NCI-H128 (cell line): Measurements from ENCODE around the gene EDDM13.
A peak's percentile ranks its signal among the peaks of the same experiment; 100 is the strongest.
"Not testable (repeated sequence)": the region's sequence is repeated elsewhere in the genome, so short reads cannot be mapped to it uniquely, and the experiment has no call there.

Experiments used
- DNase-seq: peaks from one replicate; lab custom pipeline; 2025; ENCODE audit not compliant: unreplicated experiment; lab: John Stamatoyannopoulos, UW

The EDDM13 gene

DNA sequence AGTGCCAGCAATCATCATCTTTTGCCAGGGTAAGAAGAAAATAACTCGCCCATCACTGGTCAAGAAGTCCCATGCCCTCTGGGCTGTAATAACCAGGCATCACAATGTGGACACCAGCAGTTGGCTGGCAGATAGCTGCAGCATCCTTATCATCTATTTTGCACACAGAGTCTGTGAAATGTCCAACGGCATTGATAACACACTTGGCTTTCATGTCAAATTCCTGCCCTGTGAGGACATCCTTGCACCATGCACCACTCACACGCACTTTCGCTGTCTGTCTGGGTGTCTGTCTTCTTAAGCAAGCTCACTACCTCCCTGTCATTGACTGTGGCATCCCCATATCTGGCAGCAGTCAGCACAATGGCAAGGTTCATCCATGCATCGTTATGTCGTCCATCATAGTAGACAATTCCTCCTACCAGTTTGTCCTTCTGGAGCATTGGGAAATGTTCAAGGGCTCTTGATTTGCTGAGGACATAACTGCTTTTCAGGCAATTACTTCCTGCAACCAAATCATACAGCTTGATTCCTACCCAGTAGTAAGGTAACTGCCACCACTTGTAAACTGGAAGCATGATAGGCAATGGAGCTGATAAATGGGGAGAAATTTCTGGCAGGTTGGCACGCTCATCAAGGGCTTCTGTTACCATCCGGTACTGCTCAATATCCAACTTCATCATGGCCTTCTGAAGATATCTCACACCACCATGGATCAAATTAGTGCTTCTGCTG lies 48.9 kb downstream of the EDDM13 start:
- no peak for DNase-seq

DNA sequence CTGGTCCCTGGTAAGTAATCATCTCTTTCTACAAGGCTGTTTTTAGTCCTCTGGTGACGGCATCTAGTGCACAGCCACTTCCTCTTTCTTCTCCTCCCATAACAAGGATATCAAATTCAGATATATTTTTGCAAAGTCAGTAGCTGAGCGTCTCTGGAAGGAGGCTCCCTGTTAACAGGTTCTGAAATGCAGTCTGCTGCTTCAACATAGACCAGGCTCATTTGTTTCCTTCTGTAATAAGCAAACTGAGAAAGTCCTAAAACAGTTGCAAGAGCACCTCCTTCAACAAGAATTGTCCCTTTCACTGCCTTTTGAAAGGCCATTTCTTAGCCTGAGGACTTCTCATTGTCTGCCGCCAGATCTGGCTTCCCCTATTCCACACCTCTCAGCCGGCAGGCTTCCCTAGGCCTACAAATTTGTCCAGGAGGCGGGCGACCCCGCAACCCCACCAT lies 49.5 kb downstream of the EDDM13 start:
- no peak for DNase-seq

DNA sequence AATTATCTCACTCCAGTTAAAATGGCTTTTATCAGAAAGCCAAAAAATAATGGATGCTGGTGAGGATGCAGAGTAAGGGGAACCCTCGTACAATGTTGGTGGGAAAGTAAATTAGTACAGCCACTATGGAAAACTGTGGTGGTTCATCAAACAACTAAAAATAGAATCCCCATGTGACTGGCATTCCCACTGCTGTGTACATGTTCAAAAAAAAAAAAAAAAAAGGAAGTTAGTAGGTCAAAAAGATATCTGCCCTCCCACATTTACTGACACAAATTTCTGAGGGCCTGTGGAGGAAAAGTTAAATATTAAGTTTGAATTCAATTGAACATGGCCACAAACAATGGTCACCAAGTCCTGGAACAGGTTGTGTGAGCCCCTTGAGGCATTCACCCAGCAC lies 51.9 kb downstream of the EDDM13 start:
- no peak for DNase-seq

DNA sequence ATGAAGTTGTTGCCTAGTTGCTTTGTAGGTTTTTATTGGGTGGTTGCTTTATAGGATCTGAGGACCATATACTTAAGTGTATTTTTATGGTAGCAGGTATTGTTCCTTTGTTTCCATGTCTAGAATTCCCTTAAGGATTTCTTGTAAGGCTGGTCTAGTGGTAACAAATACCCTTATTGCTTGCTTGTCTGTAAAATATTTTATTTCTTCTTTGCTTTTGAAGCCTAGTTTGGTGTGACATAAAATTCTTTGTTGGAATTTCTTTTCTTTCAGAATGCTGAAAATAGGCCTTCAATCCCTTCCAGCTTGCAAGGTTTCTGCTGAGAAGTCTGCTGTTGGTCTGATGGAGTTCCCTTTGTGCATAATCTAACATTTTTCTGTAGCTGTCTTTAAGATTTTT lies 60.1 kb downstream of the EDDM13 start:
- DNase-seq = no peak

DNA sequence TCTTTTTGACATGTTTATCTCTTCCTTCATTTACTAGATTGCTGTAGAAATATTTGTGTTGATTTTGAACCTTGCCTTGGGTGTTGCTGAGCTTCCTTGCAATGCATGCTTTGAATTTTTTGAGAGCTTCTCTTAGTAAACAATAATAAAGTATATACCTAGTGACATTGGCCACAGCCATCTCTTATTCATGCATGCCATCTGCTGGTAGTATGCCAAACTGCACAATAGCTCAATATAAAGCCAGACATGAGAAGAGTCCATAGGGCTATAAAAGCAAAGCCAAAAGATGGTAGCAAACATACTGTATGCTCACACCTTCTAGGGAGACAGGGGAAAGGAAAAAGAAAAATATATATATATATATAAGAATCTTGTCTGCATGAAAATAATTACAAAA lies 61.0 kb downstream of the EDDM13 start:
- peak; percentile 4 for DNase-seq

DNA sequence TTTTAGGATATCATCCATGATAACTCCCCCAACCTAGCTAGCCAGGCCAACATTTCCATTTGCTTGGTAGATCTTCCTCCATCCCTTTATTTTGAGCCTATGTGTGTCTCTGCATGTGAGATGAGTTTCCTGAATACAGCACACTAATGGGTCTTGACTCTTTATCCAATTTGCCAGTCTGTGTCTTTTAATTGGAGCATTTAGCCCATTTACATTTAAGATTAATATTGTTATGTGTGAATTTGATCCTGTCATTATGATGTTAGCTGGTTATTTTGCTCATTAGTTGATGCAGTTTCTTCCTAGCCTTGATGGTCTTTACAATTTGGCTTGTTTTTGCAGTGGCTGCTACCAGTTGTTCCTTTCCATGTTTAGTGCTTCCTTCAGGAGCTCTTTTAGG lies 62.8 kb downstream of the EDDM13 start:
- not testable (repeated sequence) for DNase-seq

DNA sequence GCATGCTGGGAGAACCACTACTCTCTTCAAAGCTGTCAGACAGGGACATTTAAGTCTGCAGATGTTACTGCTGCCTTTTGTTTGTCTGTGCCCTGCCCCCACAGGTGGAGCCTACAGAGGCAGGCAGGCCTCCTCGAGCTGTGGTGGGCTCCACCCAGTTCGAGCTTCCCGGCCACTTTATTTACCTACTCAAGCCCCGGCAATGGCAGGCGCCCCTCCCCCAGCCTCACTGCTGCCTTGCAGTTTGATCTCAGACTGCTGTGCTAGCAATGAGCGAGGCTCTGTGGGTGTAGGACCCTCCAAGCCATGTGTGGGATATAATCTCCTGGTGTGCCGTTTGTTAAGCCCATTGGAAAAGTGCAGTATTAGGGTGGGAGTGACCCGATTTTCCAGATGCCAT lies 64.5 kb downstream of the EDDM13 start:
- not testable (repeated sequence) for DNase-seq

DNA sequence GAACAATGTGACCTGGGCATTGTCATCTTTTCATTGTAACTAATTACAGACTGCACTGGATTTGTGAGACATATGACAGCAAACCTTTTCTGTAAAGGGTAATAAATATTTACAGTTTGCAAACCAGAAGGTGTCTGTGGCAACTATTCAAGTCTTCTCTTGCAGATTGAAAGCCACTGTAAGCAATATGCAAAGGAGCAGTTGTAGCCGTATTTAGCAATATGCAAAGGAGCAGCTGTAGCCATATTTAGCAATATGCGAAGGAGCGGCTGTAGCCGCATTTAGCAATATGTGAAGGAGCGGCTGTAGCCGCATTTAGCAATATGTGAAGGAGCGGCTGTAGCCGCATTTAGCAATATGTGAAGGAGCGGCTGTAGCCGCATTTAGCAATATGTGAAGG lies 66.5 kb downstream of the EDDM13 start:
- not testable (repeated sequence) for DNase-seq

DNA sequence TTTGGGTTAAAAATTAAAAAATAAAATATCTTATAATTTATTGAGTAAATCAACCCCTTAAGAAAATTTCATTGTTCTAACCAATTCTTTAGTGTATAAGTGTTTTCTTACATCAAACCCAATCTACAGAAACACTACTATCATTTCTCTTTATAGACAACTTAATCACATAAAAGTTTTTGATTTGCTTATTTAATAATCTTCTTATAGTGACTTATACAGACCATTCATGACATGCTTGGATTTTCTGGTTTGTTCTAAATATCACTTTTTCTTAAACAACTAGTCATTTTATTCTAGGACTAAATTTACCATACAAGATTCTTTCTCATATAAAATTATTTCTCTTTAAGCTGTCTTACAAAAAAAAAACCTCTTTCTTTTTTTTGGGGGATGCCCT lies 69.4 kb downstream of the EDDM13 start:
- no peak for DNase-seq

DNA sequence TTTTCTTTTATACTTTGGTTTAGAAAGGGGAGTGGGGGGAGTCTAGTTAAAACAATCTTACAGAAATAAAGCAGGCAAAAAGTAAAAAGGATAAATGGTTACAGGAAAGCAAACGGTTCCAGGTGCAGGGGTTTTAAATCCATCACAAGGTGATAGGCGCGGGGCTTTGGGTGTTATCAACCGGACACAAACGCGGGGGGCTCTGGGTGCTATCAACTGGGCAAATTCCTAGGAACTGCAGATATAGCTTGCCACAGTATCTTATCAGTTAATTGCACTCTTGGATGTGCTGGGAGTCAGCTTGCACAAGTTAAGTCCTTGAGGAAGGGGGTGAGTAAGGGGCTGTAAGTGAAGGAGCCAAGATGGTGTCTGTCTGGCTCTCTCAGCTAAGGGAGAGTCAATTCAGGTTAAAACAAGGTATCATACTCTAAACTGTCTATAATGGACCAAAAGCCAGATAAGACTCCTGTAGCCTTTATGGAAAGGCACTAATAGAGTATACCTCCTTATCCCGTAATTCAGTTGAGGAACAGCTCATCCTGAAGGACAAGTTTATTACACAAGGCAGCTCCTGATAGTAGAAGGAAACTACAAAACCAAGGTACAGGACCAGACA lies 74.7 kb downstream of the EDDM13 start:
- DNase-seq = no peak

DNA sequence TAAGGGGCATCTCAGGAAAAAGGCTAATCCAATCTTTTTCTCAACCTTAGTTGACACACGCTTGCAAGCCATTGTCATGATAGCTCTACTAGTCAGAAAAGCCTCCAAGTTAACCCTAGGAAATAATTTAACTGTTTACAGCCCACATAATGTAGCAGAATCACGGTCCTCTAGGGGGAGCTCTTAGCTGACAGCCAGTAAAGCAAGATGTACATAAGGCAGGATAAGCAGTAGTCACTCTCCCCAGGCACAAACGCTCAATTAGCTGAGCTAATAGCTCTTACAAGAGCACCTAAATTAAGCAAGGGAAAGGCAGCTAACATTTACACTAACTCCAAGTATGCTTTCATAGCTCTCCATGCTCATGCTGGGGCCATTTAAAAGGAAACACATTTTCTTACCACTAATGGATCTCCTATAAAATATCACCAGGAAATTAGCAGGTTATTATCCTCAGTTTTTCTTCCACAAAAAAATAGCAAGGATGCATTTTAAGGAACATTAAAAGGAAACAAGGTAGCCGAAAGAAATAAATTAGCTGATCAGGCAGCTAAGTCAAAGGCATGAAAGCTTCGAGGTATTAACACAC lies 75.8 kb downstream of the EDDM13 start:
- no peak for DNase-seq

DNA sequence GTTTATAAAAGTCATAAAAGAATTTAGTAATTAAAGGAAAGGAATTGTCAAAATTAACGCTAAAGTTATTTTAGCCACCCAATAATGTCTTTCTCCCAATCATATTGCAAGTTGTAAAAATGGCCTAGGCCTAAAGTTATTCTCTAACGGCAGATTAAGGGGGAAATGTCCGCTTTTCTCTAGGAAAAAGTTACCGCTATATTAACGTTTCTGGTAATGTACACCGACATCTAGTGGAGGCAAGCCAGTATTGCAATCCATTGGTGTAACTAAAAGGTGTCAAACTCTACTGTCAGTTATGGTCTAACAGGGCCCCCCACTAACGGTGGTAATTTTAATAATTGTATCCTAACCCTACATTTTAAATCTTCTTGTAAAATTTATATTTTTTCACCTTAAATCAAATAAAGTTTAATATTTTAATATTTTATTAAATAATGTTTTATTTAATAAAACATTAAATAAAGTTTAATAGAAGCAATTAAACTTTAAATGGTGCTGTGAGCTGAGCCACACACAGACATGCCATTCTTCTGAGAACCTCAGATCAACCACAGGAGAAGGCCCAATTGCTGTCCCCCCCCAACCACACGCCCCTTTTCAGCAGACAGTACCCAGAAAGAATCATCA lies 78.0 kb downstream of the EDDM13 start:
- DNase-seq = peak; percentile 11

DNA sequence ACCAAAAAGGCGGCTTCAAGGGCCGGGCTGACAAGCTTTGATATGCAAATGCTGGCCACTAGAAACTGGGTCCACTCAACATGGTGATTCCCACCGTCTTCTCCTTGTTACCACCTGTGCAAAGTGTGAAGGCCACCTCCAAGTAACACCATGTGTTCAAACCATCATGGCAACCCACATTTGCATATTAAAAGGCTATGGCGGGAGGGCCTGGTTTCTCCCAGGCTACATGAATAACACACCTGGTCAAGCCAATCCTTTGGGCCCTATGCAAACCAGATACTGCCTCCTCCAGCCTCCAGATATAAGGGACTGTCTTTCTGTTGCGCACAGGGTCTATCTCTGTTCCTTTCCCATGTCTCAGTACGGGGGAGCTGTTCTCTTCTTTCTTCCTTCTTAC lies 78.7 kb downstream of the EDDM13 start:
- no peak for DNase-seq

DNA sequence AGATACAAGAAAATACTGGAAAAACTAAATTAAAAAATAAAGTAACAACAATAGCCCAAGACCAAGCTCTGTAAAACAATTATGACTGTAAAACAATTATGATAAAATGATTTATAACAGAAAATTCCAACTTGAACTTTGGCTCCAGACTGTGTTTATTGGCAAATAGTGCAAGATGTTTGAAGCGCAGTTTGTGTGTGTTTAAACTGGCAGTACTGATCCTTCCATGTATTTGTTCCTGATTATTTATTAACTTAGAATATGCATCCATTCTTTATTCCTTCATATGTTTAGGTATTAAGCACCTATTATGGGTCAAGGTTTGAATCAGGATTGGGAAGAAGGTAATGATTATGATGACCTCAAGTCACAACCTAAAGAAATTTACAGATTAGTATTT lies 83.0 kb downstream of the EDDM13 start:
- no peak for DNase-seq

DNA sequence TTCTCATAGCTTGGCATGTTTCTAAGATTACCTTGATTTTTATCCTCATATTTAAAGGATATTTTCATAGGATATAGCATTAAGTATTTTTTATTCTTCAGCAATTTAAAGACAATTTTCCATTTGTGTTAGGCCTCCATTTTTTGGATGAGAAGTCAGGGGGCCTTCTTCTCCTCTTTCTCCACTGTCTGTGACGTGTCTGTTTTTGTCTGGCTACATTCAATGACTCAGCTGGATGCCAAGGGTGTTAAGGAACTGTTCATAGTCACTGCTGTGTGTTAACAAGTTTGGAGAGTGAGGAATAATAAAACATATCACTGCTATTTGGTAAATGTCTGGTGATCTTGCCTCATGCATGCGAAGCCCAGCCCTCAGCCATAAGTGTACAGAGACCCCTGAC lies 84.4 kb downstream of the EDDM13 start:
- no peak for DNase-seq
